Ovary (tissue), 9 donors: ENCODE data around the gene ADAMTSL4. TPM values are rescaled to one million over a fixed set of nuclear protein-coding genes. Genes with fewer than 3 reads are reported as not detected.

Source experiments
- DNase-seq, 5 donors: peaks; one replicate each; pipeline ENCODE4 v3.0.0-alpha.2; 2019 to 2020
- H3K27ac ChIP-seq, 2 donors: fragments of 200-600 bp; one replicate each; pipeline versions ENCODE4 v1.5.1 to v1.8.0; 2019 to 2022
- H3K27me3 ChIP-seq: fragments of 200-600 bp; one replicate; pipeline ENCODE4 v1.8.0; 2022
- H3K36me3 ChIP-seq: fragments of 200-600 bp; sonication (generic); one replicate; pipeline ENCODE4 v1.5.1; 2019
- H3K4me1 ChIP-seq: one replicate; pipeline ENCODE4 v1.8.1; 2013; ENCODE audit warnings: mild to moderate bottlenecking, moderate library complexity; ENCODE audit not compliant: insufficient read depth
- H3K4me3 ChIP-seq: fragments of 200-600 bp; sonication (generic); one replicate; pipeline ENCODE4 v1.5.1; 2017
- H3K9me3 ChIP-seq, 2 donors: fragments of 200-600 bp in 1 of 2; sonication (generic) in 1 of 2; one replicate each; pipeline versions ENCODE4 v1.5.1 to v1.8.1; 2013 to 2019; ENCODE audit warnings: mild to moderate bottlenecking in 1 of 2, moderate library complexity in 1 of 2
- EP300 ChIP-seq: sonication (generic); formaldehyde crosslinking; IDR thresholded peaks from one replicate; pipeline ENCODE4 v1.6.1; 2017; ENCODE audit warnings: antibody characterized with exemption
- POLR2A ChIP-seq: fragments of 450-650 bp; IDR thresholded peaks from one replicate; pipeline ENCODE4 v1.6.1; 2017; ENCODE audit warnings: antibody characterized with exemption, mild to moderate bottlenecking, moderate library complexity
- WGBS, 3 donors: extraction: QIAGEN DNeasy Blood & Tissue Kit in 1 of 3; methylation state at CpG; one replicate each; pipeline versions ENCODE4 v1.1.5 to v1.1.7; 2013 to 2017; 5-methylcytosine and 5-hydroxymethylcytosine counted together
- intact Hi-C, 4 donors: fragments of 100-400 bp; cut with DNase I; formaldehyde crosslinking; loops; one replicate each; pipeline versions ENCODE4 v1.11.0 to v1.15.1; 2022 to 2023
- polyA plus RNA-seq, 2 donors: library from polyadenylated mRNA; stranded (reverse); fragments of 200-250 nt in 1 of 2; fragments of 350-450 nt in 1 of 2; fragmentation: Illumina TruSeq in 1 of 2; extraction: RNeasy Lipid Tissue Mini Kit (QIAGEN cat#74804) in 1 of 2; gene quantifications; one replicate each; pipeline ENCODE4 v1.2.3, GENCODE V29; 2013 to 2014
- total RNA-seq, 7 donors: library from RNA; depleted of rRNA in 2 of 7; stranded (reverse); fragments of >200 nt in 2 of 7; fragmentation: NEBNext Ultra II Directional in 3 of 7; extraction: Animal tissue kit (Norgen Biotek cat#: 25700) in 3 of 7; gene quantifications; one replicate each; pipeline versions ENCODE4 v1.1.0 to v1.2.4, GENCODE V29; 2016 to 2023
- TF ChIP-seq, protein P1 (sequence below), 3 donors: fragments of 450-650 bp in 2 of 3; fragments of 200-600 bp in 1 of 3; IDR thresholded peaks; one replicate each; pipeline versions ENCODE4 v1.5.1 to v1.8.0; 2016 to 2022; ENCODE audit warnings: antibody characterized with exemption in 3 of 3, mild to moderate bottlenecking in 1 of 3
- donor health status: DM: no; HTN: no; CAD: no; lungs with moderate emphysema.
- donor health status: DM: no; HTN: no; CAD: no.
- donor health status: Bipolar disorder and iron deficiency.
- donor health status: DM: yes; HTN: yes; CAD: no.
- donor health status: DM: no; HTN: no; CAD: no.
- donor health status: DM: yes; HTN: yes; CAD: no.

The ADAMTSL4 gene
- total and polyA plus RNA-seq, 9 donors: 8.8 to 86.6 (median 17.0) TPM

DNA sequence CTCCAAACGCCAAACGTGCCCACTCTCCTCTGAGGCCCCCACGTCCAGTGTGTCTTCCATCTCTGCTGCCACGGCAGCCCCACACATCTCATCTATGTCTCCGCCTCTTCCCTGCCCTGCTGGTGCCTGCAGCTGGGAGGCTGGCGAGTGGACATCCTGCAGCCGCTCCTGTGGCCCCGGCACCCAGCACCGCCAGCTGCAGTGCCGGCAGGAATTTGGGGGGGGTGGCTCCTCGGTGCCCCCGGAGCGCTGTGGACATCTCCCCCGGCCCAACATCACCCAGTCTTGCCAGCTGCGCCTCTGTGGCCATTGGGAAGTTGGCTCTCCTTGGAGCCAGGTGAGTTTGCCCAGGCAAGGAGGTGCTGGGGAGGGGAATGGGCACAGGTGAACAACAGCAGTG, 8.6 kb downstream of the ADAMTSL4 start:
- intact Hi-C loops: loop anchor here in 3 of 4 donors (10.0 kb wide), 3 partner anchors 67 to 257 kb away; partner anchors contain the start of genes ENSA (in 1 of the 3) and GOLPH3L (in 1 of the 3)
- 67 to 80% (median 67%) methylated on average over 15 of the region's 15 CpGs for WGBS, 3 donors
- no peaks in the 10 kb centered on the region for H3K36me3 ChIP-seq
- no peaks in the 10 kb centered on the region for H3K9me3 ChIP-seq
- peaks cover 19% of the 10 kb centered on the region for H3K4me1 ChIP-seq
- H3K4me3 ChIP-seq: no peak overlapping the region
- H3K27ac ChIP-seq: peak overlapping the region in 1 of 2 donors; percentile 27
- H3K27me3 ChIP-seq: no peaks in the 10 kb centered on the region
- TF ChIP-seq POLR2A (no peak), EP300 (no peak)
- TF ChIP-seq, protein P1, sequence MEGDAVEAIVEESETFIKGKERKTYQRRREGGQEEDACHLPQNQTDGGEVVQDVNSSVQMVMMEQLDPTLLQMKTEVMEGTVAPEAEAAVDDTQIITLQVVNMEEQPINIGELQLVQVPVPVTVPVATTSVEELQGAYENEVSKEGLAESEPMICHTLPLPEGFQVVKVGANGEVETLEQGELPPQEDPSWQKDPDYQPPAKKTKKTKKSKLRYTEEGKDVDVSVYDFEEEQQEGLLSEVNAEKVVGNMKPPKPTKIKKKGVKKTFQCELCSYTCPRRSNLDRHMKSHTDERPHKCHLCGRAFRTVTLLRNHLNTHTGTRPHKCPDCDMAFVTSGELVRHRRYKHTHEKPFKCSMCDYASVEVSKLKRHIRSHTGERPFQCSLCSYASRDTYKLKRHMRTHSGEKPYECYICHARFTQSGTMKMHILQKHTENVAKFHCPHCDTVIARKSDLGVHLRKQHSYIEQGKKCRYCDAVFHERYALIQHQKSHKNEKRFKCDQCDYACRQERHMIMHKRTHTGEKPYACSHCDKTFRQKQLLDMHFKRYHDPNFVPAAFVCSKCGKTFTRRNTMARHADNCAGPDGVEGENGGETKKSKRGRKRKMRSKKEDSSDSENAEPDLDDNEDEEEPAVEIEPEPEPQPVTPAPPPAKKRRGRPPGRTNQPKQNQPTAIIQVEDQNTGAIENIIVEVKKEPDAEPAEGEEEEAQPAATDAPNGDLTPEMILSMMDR (IDR thresholded peaks at IDR 0.05): no peak
- no peak for DNase-seq

DNA sequence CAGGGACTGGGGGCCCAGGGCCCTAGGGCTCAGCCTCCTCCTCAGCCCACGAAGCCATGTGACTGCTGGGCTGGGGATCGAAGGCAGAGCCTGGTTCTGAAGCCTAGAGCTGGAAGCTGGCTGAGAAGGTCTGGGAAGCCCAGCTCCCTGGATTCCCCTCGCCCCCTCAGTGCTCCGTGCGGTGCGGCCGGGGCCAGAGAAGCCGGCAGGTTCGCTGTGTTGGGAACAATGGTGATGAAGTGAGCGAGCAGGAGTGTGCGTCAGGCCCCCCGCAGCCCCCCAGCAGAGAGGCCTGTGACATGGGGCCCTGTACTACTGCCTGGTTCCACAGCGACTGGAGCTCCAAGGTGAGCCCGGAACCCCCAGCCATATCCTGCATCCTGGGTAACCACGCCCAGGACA, 9.1 kb downstream of the ADAMTSL4 start:
- 62 to 72% (median 72%) methylated on average over 15 of the region's 15 CpGs for WGBS, 3 donors
- peak overlapping the region; percentile 22 for H3K4me3 ChIP-seq
- intact Hi-C loops: loop anchor here in 3 of 4 donors (10.0 kb wide), 3 partner anchors 66 to 256 kb away; partner anchors contain the start of genes ENSA (in 1 of the 3) and GOLPH3L (in 1 of the 3)
- H3K27me3 ChIP-seq: no peaks in the 10 kb centered on the region
- H3K4me1 ChIP-seq: peaks cover 22% of the 10 kb centered on the region
- peak in 1 of 5 donors; percentile 33 for DNase-seq
- no peaks in the 10 kb centered on the region for H3K36me3 ChIP-seq
- TF ChIP-seq EP300 (no peak), POLR2A (no peak)
- TF ChIP-seq, protein P1 (IDR thresholded peaks at IDR 0.05): no peak
- H3K27ac ChIP-seq: peak overlapping the region; percentile 27 to 99
- H3K9me3 ChIP-seq: no peaks in the 10 kb centered on the region

- H3K27me3 ChIP-seq: no peaks in the 10 kb centered on the region
- peak overlapping the region; percentile 22 for H3K4me3 ChIP-seq
- intact Hi-C loops: loop anchor here in 3 of 4 donors (10.0 kb wide), 3 partner anchors 66 to 256 kb away; partner anchors contain the start of genes ENSA (in 1 of the 3) and GOLPH3L (in 1 of the 3)
These were observed 9.8 kb downstream of the ADAMTSL4 start for GRCh38 chr1:150558761-150559655.

DNA sequence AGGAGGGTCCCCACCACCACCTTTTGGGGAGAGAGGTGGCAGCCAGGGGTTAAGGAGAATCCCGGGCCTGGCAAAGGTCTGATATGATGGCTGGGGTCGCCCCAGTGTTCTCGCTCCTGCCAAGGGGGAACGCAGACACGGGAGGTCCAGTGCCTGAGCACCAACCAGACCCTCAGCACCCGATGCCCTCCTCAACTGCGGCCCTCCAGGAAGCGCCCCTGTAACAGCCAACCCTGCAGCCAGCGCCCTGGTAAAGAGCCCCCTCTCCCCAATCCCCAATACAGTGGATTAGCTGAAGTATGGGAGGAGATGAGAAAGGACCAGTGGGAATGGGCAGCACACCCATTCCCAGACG, 10.4 kb downstream of the ADAMTSL4 start:
- intact Hi-C loops: loop anchor here (5.0 to 10.0 kb wide), 6 partner anchors 63 to 413 kb away; partner anchors contain the start of genes ENSA (in 2 of the 4), CERS2 (in 1 of the 4) and GOLPH3L (in 1 of the 4)
- Histone ChIP-seq H3K4me3 (no peak overlapping the region), H3K9me3 (no peaks in the 10 kb centered on the region), H3K4me1 (peaks cover 31% of the 10 kb centered on the region), H3K36me3 (no peaks in the 10 kb centered on the region), H3K27ac (peak overlapping the region in 1 of 2 donors; percentile 99), H3K27me3 (no peaks in the 10 kb centered on the region)
- DNase-seq: peak in 2 of 5 donors; percentile 50 to 51
- TF ChIP-seq EP300 (no peak), POLR2A (no peak)
- TF ChIP-seq, protein P1 (IDR thresholded peaks at IDR 0.05): no peak
- 68 to 73% (median 71%) methylated on average over 10 of the region's 10 CpGs for WGBS, 3 donors

More at GRCh38 chr1:150558761-150559655, 9.8 kb downstream of the ADAMTSL4 start:
- H3K27ac ChIP-seq: peak overlapping the region; percentile 27 to 99
- TF ChIP-seq, protein P1 (IDR thresholded peaks at IDR 0.05): no peak
- TF ChIP-seq POLR2A (no peak), EP300 (no peak)
- no peaks in the 10 kb centered on the region for H3K9me3 ChIP-seq
- no peaks in the 10 kb centered on the region for H3K36me3 ChIP-seq
- peaks cover 28% of the 10 kb centered on the region for H3K4me1 ChIP-seq
- DNase-seq: peak; percentile 56 to 71 (median 61)
- WGBS, 3 donors: 70 to 73% (median 71%) methylated on average over 28 of the region's 28 CpGs
